GM12892 (cell line): ENCODE measurements around the gene AKAP1. TPM values are rescaled to one million over a fixed set of nuclear protein-coding genes. Genes with fewer than 3 reads are reported as not detected.

Source experiments
- DNase-seq: peaks from one replicate; pipeline ENCODE4 v3.0.0; 2011; ENCODE audit not compliant: insufficient read length
- FAIRE-seq: peaks from 2 replicates; lab custom pipeline; 2011; peaks lifted over from hg19 to GRCh38; lab: Jason Lieb, UNC
- POLR2A ChIP-seq: IDR thresholded peaks from 2 replicates; pipeline ENCODE4 v1.6.1; 2011; ENCODE audit warnings: low read depth, low read length, control low read depth
- POLR2AphosphoS5 ChIP-seq: IDR thresholded peaks from 2 replicates; pipeline ENCODE4 v1.6.1; 2011; ENCODE audit warnings: low read depth, low read length, control low read depth
- TAF1 ChIP-seq: IDR thresholded peaks from 2 replicates; pipeline ENCODE4 v1.6.1; 2011; ENCODE audit warnings: low read depth, mild to moderate bottlenecking, control low read depth, low read length, borderline replicate concordance
- polyA plus RNA-seq: library from polyadenylated mRNA; unstranded; fragments of >200 nt; gene quantifications from one replicate; pipeline ENCODE4 v1.2.1, GENCODE V29; 2012; ENCODE audit warnings: missing spikeins, inconsistent platforms; ENCODE audit not compliant: missing spikeins

The AKAP1 gene
- 13.4 TPM for polyA plus RNA-seq

- DNase-seq (peak; percentile 96), FAIRE-seq (peak; percentile 96)
- TF ChIP-seq TAF1 = peak; percentile 68; the same call in 1 of the 2 replicates
- TF ChIP-seq POLR2A = peak; percentile 93
- peak; percentile 93 for TF ChIP-seq POLR2AphosphoS5
Measured at GRCh38 chr17:57084802-57085447, at the start of gene AKAP1. Gene AKAP1 (plus strand): TSS chr17:57085246. CDS start chr17:57105465, 20,219 bp downstream.

GRCh38 chr17:57035971-57036481 is 49.0 kb upstream of the AKAP1 start:
- TF ChIP-seq TAF1 (no peak), POLR2AphosphoS5 (no peak), POLR2A (no peak)

GRCh38 chr17:57037411-57037810 is 47.6 kb upstream of the AKAP1 start:
- no peak for FAIRE-seq
- DNase-seq = no peak
- TF ChIP-seq TAF1 (no peak), POLR2AphosphoS5 (no peak), POLR2A (no peak)

More at GRCh38 chr17:57035971-57036481, 49.0 kb upstream of the AKAP1 start:
- FAIRE-seq = no peak
- no peak for DNase-seq

GRCh38 chr17:57038486-57038885 is 46.6 kb upstream of the AKAP1 start:
- no peak for FAIRE-seq
- no peak for DNase-seq
- TF ChIP-seq TAF1 (no peak), POLR2AphosphoS5 (no peak), POLR2A (no peak)

DNA sequence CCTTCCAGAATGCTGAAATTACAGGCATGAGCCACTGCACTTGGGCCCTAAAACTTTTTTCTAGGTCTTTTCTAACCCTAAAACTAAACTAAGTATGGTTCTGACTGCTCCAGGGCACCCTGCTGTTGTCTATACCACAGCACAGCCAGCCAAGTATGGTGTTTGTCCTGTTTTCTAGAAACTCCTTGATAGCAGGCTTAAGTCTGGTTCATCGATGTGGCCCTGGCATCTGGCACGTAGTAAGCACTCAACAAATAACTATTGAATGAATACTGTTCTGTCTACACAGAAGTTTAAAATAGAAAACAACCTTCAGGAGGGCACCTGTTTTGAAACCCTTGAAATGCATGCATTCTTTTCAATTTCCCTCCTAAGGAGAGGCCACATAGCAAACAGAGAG is 44.5 kb upstream of the AKAP1 start:
- TF ChIP-seq POLR2AphosphoS5 = no peak
- TF ChIP-seq TAF1 = no peak
- TF ChIP-seq POLR2A = no peak
- FAIRE-seq (no peak), DNase-seq (no peak)

GRCh38 chr17:57043276-57043675 is 41.8 kb upstream of the AKAP1 start:
- DNase-seq (no peak), FAIRE-seq (no peak)
- no peak for TF ChIP-seq POLR2A
- no peak for TF ChIP-seq TAF1
- no peak for TF ChIP-seq POLR2AphosphoS5

GRCh38 chr17:57044976-57045867 is 39.8 kb upstream of the AKAP1 start:
- FAIRE-seq = no peak

DNA sequence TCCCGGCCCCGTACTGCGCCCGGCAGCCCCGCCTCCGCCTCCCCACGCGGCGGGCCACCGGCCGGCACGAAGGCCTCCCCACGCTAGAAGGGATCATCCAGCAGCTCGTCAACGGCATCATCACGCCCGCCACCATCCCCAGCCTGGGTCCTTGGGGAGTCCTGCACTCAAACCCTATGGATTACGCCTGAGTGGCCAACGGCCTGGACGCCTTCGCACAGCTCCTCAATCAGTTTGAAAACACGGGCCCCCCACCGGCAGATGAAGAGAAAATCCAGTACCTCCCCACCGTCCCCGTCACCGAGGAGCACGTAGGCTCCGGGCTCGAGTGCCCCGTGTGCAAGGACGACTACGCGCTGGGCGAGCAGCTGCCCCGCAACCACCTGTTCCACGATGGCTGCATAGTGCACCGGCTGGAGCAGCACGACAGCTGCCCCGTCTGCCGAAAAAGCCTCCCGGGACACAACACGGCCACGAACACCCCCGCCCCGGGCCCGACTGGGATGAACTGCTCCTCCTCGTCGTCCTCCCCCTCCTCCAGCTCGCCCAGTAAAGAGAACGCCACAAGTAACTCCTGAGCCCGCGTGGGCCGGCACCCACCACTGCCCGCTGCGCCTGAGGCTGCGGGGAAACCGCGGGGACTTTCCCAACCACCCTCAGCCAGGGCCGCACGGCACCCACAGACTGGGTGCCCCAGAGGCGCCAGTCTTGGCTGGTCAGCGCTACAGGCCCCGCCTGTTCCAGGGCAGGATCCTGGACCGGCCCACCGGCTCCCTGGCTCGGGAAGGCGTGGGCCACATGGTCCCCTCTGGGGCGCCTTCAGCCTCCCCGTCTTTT is 39.0 kb upstream of the AKAP1 start:
- DNase-seq (peak; percentile 46), FAIRE-seq (peak; percentile 80)
- TF ChIP-seq POLR2A (no peak), POLR2AphosphoS5 (no peak), TAF1 (no peak)

More at GRCh38 chr17:57044976-57045867, 39.8 kb upstream of the AKAP1 start:
- no peak for TF ChIP-seq POLR2AphosphoS5
- TF ChIP-seq POLR2A = no peak
- TF ChIP-seq TAF1 = no peak
- no peak for DNase-seq

DNA sequence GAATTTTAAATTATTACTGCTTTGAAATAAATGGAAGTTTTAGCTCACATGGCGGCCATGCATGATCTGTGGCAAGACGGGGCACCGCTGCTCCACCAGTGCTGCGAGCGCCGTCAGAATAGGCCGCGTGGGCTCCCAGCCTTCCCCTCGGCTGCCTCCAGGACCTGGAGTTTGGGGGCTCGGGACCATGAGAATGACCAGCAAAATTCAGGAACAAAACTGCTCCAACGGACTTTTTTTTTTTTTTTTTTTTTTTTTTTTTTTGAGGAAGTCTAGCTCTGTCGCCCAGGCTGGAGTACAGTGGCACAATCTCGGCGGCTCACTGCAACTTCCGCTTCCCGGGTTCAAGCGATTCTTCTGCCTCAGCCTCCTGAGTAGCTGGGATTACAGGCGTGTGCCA is 38.3 kb upstream of the AKAP1 start:
- TF ChIP-seq POLR2A = no peak
- TF ChIP-seq TAF1 = no peak
- TF ChIP-seq POLR2AphosphoS5 = no peak
- FAIRE-seq (no peak), DNase-seq (no peak)

- FAIRE-seq (no peak), DNase-seq (no peak)
- no peak for TF ChIP-seq POLR2A
- no peak for TF ChIP-seq POLR2AphosphoS5
- no peak for TF ChIP-seq TAF1
Measured at GRCh38 chr17:57048096-57048495, 37.0 kb upstream of the AKAP1 start.

- TF ChIP-seq TAF1 = no peak
- no peak for TF ChIP-seq POLR2AphosphoS5
- no peak for TF ChIP-seq POLR2A
- DNase-seq (no peak), FAIRE-seq (no peak)
Measured at GRCh38 chr17:57050306-57050705, 34.7 kb upstream of the AKAP1 start.

DNA sequence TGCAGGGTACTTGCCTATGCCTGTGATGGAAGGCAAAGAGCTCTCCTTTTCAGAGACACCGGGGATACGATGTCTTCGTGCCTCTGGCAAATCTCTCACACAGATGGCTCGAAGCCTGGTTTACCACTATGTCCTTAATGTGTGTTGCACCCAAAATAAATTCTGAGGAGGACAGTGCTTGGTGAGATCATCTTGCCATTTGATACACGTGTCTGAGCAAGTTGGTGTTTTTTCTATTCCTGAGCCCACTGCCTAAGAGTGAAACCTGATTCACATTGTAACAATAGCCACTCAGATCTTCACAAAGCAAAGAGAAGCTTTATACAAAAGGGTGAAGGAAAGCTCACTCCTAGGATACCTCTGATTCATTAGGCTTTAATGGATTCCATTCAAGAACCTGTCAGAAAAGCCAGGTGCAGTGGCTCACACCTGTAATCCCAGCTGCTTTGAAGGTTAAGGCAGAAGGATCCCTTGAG is 33.1 kb upstream of the AKAP1 start:
- DNase-seq (no peak), FAIRE-seq (no peak)
- TF ChIP-seq POLR2A (no peak), TAF1 (no peak), POLR2AphosphoS5 (no peak)
